GM23338 (cell line): ENCODE results near the gene BBOX1. TPM values are rescaled to one million over a fixed set of nuclear protein-coding genes. Genes with fewer than 3 reads are reported as not detected.
"Not testable (repeated sequence)": the region's sequence is repeated elsewhere in the genome, so short reads cannot be mapped to it uniquely, and the experiment has no call there.

Experiments used
- ATAC-seq: fragments of 200-7000 bp; cut with Tn5 transposase; 3 replicates; pipeline ENCODE4 v1.9.1; 2020
- DNase-seq: peaks from one replicate; pipeline ENCODE4 v3.0.0-alpha.2; 2015; ENCODE audit warnings: low spot score
- H2AFZ ChIP-seq: fragments of 200-600 bp; sonication (generic); 2 replicates; pipeline ENCODE4 v1.8.0; 2016; ENCODE audit warnings: antibody characterized with exemption, mild to moderate bottlenecking, moderate library complexity
- H3F3A ChIP-seq: fragments of 200-600 bp; sonication (generic); replicated peaks from 2 replicates; pipeline ENCODE4 v1.8.0; 2017; ENCODE audit warnings: antibody characterized with exemption, mixed run types, low read depth
- H3K27ac ChIP-seq: fragments of 200-600 bp; sonication (generic); 2 replicates; pipeline ENCODE4 v1.6.1; 2016; ENCODE audit warnings: low read depth
- H3K27me3 ChIP-seq: fragments of 200-600 bp; sonication (generic); 2 replicates; pipeline ENCODE4 v1.8.0; 2016; ENCODE audit warnings: mild to moderate bottlenecking, mixed run types, moderate library complexity; ENCODE audit not compliant: insufficient read depth
- H3K36me3 ChIP-seq: fragments of 200-600 bp; sonication (generic); 2 replicates; pipeline ENCODE4 v1.8.0; 2016; ENCODE audit warnings: mild to moderate bottlenecking; ENCODE audit not compliant: insufficient read depth
- H3K4me1 ChIP-seq: fragments of 200-600 bp; sonication (generic); 2 replicates; pipeline ENCODE4 v1.8.0; 2016; ENCODE audit warnings: mild to moderate bottlenecking, moderate library complexity; ENCODE audit not compliant: insufficient read depth
- H3K4me2 ChIP-seq: fragments of 200-600 bp; sonication (generic); 2 replicates; pipeline ENCODE4 v1.7.1; 2017; ENCODE audit warnings: mixed run types
- H3K4me3 ChIP-seq: fragments of 200-600 bp; sonication (generic); 2 replicates; pipeline ENCODE4 v1.6.1; 2016; ENCODE audit warnings: mixed run types
- H3K79me2 ChIP-seq: fragments of 200-600 bp; sonication (generic); replicated peaks from 2 replicates; pipeline ENCODE4 v1.8.0; 2017; ENCODE audit warnings: mild to moderate bottlenecking; ENCODE audit not compliant: insufficient read depth
- H3K9me2 ChIP-seq: fragments of 200-600 bp; sonication (generic); 2 replicates; pipeline ENCODE4 v1.8.0; 2017; ENCODE audit not compliant: insufficient read depth
- H4K20me1 ChIP-seq: fragments of 200-600 bp; sonication (generic); replicated peaks from 2 replicates; pipeline ENCODE4 v1.8.0; 2017; ENCODE audit warnings: mild to moderate bottlenecking; ENCODE audit not compliant: insufficient read depth
- H3K27ac Mint-ChIP-seq: 2 replicates; pipeline ENCODE4 v1.8.0; 2020; ENCODE audit warnings: inconsistent platforms, mild to moderate bottlenecking, moderate library complexity, mixed read lengths
- H3K27me3 Mint-ChIP-seq: 3 replicates; pipeline ENCODE4 v1.8.0; 2022; ENCODE audit warnings: low read depth, mild to moderate bottlenecking, moderate library complexity, mixed read lengths, inconsistent platforms; ENCODE audit not compliant: insufficient read depth, poor library complexity
- H3K36me3 Mint-ChIP-seq: 3 replicates; pipeline ENCODE4 v1.8.0; 2021; ENCODE audit warnings: low read depth, mild to moderate bottlenecking, inconsistent platforms, moderate library complexity, mixed read lengths
- H3K4me1 Mint-ChIP-seq: 3 replicates; pipeline ENCODE4 v1.8.0; 2020; ENCODE audit warnings: mild to moderate bottlenecking, inconsistent platforms, mixed read lengths
- H3K4me3 Mint-ChIP-seq: 3 replicates; pipeline ENCODE4 v1.8.0; 2021; ENCODE audit warnings: moderate library complexity, mild to moderate bottlenecking, inconsistent platforms, mixed read lengths
- H3K9me3 Mint-ChIP-seq: 3 replicates; pipeline ENCODE4 v1.8.0; 2020; ENCODE audit warnings: moderate library complexity, mild to moderate bottlenecking, inconsistent platforms, mixed read lengths
- CREB1 ChIP-seq: fragments of 250-450 bp; sonication (Bioruptor Pico); IDR thresholded peaks from 2 replicates; pipeline ENCODE4 v1.5.0; 2020; ENCODE audit warnings: low read depth, mild to moderate bottlenecking, moderate library complexity
- EZH2 ChIP-seq: fragments of 200-600 bp; sonication (generic); IDR thresholded peaks from one replicate; pipeline ENCODE4 v1.8.0; 2017; ENCODE audit warnings: antibody characterized with exemption, mild to moderate bottlenecking, low read depth; ENCODE audit not compliant: unreplicated experiment
- EZH2phosphoT487 ChIP-seq: fragments of 200-600 bp; sonication (generic); IDR thresholded peaks from one replicate; pipeline ENCODE4 v1.8.1; 2018; ENCODE audit warnings: antibody characterized with exemption; ENCODE audit not compliant: unreplicated experiment
- JUNB ChIP-seq: IDR thresholded peaks from one replicate; pipeline ENCODE4 v1.6.1; 2016; ENCODE audit warnings: antibody characterized with exemption; ENCODE audit not compliant: unreplicated experiment
- NANOG ChIP-seq: IDR thresholded peaks from 2 replicates; pipeline ENCODE4 v1.6.1; 2016; ENCODE audit warnings: antibody characterized with exemption, borderline replicate concordance
- POLR2AphosphoS5 ChIP-seq: IDR thresholded peaks from 2 replicates; pipeline ENCODE4 v1.6.1; 2016; ENCODE audit warnings: antibody characterized with exemption, low read depth
- STAT1 ChIP-seq: IDR thresholded peaks from one replicate; pipeline ENCODE4 v1.6.1; 2016; ENCODE audit warnings: antibody characterized with exemption; ENCODE audit not compliant: unreplicated experiment
- ZNF114 ChIP-seq: fragments of 250-450 bp; sonication (Bioruptor Pico); IDR thresholded peaks from 2 replicates; pipeline ENCODE4 v1.5.0; 2020; ENCODE audit warnings: mild to moderate bottlenecking, moderate library complexity
- ZNF331 ChIP-seq: fragments of 250-450 bp; sonication (Bioruptor Pico); IDR thresholded peaks from 2 replicates; pipeline ENCODE4 v1.5.0; 2020; ENCODE audit warnings: low read depth, mild to moderate bottlenecking, moderate library complexity
- polyA plus RNA-seq: library from polyadenylated mRNA; unstranded; fragments of >200 nt; fragmentation: Nextera tagmentation; extraction: Ambion mirVana; gene quantifications from 2 replicates; pipeline ENCODE4 v1.2.1, GENCODE V29; 2016
- total RNA-seq: library from RNA; depleted of rRNA; stranded (reverse); fragments of >200 nt; shearing (Covaris generic); gene quantifications from 2 replicates; pipeline ENCODE4 v1.2.3, GENCODE V29; 2014
- TF ChIP-seq, protein P1 (sequence below): fragments of 250-450 bp; sonication (Bioruptor Pico); IDR thresholded peaks from 2 replicates; pipeline ENCODE4 v1.5.0; 2020; ENCODE audit warnings: mild to moderate bottlenecking, moderate library complexity
- TF ChIP-seq, protein P2 (sequence below), 2 experiments: fragments of 200-600 bp in 1 of 2; sonication (generic) in 1 of 2; conservative IDR thresholded peaks; 2 replicates each; pipeline versions ENCODE4 v1.5.1 to v1.6.1; 2016 to 2017; ENCODE audit warnings: antibody characterized with exemption in 2 of 2, low read depth in 2 of 2, mild to moderate bottlenecking in 2 of 2, moderate library complexity in 1 of 2

Gene BBOX1
- total and polyA plus RNA-seq, 2 experiments from 2014 or later = not detected

DNA sequence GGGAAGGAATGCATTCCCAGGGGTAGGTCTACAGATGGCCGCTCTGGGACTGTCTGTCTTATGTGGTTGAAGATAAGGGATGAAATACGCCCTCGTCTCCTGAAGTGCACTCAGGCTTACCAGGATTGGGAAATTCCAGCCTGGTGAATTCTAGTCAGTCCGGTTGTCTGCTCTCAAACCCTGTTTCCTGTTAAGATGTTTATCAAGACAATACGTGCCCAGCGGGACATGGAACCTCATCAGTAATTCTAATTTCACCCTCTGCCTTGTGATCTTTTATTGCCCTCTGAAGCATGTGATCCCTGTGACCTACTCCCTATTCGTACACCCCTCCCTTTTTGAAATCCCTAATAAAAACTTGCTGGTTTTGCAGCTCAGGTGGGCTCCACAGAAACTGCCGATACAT is 95.3 kb downstream of the BBOX1 start:
- not testable (repeated sequence) for H3K4me1 Mint-ChIP-seq, H3F3A ChIP-seq, H4K20me1 ChIP-seq, H3K79me2 ChIP-seq, H2AFZ ChIP-seq, H3K27me3 ChIP-seq, ATAC-seq, H3K27me3 Mint-ChIP-seq, H3K27ac ChIP-seq, H3K36me3 ChIP-seq, H3K4me3 Mint-ChIP-seq, H3K27ac Mint-ChIP-seq, H3K4me3 ChIP-seq, H3K4me2 ChIP-seq, H3K4me1 ChIP-seq
- H3K9me2 ChIP-seq = peaks cover 18% of the 10 kb centered on the region
- 0 out of 2 replicates have a peak, but pooled peaks have one; percentile 26 for TF ChIP-seq ZNF331 (CRISPR knock-in tag)
- Mint-ChIP-seq H3K36me3 (peaks cover 26% of the 10 kb centered on the region; the same call in 2 of the 3 replicates), H3K9me3 (peaks cover 32% of the 10 kb centered on the region)
- DNase-seq = peak; percentile 32

DNA sequence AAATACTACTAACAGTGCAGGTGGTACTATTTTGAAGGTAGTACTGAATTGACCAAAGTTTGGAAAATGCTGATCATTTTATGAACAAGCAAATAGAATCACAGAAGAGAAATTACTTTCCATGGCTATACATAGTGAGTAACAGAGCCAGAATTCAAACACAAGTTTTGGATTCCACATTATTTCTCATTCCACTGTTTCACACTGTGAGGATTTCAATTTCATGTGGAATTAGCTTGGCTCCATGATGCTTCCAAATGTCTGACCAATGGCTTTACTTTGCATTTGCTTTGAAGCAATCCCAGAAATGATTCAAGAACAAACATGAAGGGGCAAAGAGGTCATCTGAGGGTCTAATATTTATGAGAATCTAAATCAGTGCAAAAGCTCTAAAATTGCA is 98.1 kb downstream of the BBOX1 start:
- H3K27ac ChIP-seq = no peak overlapping the region
- no peaks in the 10 kb centered on the region for H3K4me1 Mint-ChIP-seq
- no peaks in the 10 kb centered on the region for H3K36me3 ChIP-seq
- H2AFZ ChIP-seq = no peak overlapping the region
- H3K27me3 Mint-ChIP-seq = no peaks in the 10 kb centered on the region
- H3K79me2 ChIP-seq = no peaks in the 10 kb centered on the region
- DNase-seq = no peak
- H3K36me3 Mint-ChIP-seq = peaks cover 30% of the 10 kb centered on the region; the same call in 2 of the 3 replicates
- 0 out of 2 replicates have a peak, but pooled peaks cover 4% of the 10 kb centered on the region for H3K9me2 ChIP-seq
- no peak overlapping the region for H3K27ac Mint-ChIP-seq
- H3K4me2 ChIP-seq = no peak overlapping the region
- H4K20me1 ChIP-seq = no peaks in the 10 kb centered on the region
- H3F3A ChIP-seq = no peaks in the 10 kb centered on the region
- H3K4me3 ChIP-seq = no peak overlapping the region
- no peak for ATAC-seq
- H3K4me1 ChIP-seq = no peaks in the 10 kb centered on the region
- H3K27me3 ChIP-seq = no peaks in the 10 kb centered on the region
- H3K9me3 Mint-ChIP-seq = peaks cover 41% of the 10 kb centered on the region
- no peak overlapping the region for H3K4me3 Mint-ChIP-seq
- TF ChIP-seq, protein P1, sequence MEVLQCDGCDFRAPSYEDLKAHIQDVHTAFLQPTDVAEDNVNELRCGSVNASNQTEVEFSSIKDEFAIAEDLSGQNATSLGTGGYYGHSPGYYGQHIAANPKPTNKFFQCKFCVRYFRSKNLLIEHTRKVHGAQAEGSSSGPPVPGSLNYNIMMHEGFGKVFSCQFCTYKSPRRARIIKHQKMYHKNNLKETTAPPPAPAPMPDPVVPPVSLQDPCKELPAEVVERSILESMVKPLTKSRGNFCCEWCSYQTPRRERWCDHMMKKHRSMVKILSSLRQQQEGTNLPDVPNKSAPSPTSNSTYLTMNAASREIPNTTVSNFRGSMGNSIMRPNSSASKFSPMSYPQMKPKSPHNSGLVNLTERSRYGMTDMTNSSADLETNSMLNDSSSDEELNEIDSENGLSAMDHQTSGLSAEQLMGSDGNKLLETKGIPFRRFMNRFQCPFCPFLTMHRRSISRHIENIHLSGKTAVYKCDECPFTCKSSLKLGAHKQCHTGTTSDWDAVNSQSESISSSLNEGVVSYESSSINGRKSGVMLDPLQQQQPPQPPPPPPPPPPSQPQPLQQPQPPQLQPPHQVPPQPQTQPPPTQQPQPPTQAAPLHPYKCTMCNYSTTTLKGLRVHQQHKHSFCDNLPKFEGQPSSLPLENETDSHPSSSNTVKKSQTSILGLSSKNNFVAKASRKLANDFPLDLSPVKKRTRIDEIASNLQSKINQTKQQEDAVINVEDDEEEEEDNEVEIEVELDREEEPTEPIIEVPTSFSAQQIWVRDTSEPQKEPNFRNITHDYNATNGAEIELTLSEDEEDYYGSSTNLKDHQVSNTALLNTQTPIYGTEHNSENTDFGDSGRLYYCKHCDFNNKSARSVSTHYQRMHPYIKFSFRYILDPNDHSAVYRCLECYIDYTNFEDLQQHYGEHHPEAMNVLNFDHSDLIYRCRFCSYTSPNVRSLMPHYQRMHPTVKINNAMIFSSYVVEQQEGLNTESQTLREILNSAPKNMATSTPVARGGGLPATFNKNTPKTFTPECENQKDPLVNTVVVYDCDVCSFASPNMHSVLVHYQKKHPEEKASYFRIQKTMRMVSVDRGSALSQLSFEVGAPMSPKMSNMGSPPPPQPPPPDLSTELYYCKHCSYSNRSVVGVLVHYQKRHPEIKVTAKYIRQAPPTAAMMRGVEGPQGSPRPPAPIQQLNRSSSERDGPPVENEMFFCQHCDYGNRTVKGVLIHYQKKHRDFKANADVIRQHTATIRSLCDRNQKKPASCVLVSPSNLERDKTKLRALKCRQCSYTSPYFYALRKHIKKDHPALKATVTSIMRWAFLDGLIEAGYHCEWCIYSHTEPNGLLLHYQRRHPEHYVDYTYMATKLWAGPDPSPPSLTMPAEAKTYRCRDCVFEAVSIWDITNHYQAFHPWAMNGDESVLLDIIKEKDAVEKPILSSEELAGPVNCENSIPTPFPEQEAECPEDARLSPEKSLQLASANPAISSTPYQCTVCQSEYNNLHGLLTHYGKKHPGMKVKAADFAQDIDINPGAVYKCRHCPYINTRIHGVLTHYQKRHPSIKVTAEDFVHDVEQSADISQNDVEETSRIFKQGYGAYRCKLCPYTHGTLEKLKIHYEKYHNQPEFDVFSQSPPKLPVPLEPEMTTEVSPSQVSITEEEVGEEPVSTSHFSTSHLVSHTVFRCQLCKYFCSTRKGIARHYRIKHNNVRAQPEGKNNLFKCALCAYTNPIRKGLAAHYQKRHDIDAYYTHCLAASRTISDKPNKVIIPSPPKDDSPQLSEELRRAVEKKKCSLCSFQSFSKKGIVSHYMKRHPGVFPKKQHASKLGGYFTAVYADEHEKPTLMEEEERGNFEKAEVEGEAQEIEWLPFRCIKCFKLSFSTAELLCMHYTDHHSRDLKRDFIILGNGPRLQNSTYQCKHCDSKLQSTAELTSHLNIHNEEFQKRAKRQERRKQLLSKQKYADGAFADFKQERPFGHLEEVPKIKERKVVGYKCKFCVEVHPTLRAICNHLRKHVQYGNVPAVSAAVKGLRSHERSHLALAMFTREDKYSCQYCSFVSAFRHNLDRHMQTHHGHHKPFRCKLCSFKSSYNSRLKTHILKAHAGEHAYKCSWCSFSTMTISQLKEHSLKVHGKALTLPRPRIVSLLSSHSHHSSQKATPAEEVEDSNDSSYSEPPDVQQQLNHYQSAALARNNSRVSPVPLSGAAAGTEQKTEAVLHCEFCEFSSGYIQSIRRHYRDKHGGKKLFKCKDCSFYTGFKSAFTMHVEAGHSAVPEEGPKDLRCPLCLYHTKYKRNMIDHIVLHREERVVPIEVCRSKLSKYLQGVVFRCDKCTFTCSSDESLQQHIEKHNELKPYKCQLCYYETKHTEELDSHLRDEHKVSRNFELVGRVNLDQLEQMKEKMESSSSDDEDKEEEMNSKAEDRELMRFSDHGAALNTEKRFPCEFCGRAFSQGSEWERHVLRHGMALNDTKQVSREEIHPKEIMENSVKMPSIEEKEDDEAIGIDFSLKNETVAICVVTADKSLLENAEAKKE (CRISPR knock-in tag) = no peak
- TF ChIP-seq EZH2 = no peak
- no peak for TF ChIP-seq NANOG
- TF ChIP-seq STAT1 = no peak
- no peak for TF ChIP-seq ZNF114 (CRISPR knock-in tag)
- TF ChIP-seq ZNF331 (CRISPR knock-in tag) = no peak
- TF ChIP-seq CREB1 = no peak
- TF ChIP-seq POLR2AphosphoS5 = no peak
- TF ChIP-seq EZH2phosphoT487 = no peak
- TF ChIP-seq, protein P2, sequence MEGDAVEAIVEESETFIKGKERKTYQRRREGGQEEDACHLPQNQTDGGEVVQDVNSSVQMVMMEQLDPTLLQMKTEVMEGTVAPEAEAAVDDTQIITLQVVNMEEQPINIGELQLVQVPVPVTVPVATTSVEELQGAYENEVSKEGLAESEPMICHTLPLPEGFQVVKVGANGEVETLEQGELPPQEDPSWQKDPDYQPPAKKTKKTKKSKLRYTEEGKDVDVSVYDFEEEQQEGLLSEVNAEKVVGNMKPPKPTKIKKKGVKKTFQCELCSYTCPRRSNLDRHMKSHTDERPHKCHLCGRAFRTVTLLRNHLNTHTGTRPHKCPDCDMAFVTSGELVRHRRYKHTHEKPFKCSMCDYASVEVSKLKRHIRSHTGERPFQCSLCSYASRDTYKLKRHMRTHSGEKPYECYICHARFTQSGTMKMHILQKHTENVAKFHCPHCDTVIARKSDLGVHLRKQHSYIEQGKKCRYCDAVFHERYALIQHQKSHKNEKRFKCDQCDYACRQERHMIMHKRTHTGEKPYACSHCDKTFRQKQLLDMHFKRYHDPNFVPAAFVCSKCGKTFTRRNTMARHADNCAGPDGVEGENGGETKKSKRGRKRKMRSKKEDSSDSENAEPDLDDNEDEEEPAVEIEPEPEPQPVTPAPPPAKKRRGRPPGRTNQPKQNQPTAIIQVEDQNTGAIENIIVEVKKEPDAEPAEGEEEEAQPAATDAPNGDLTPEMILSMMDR (conservative IDR thresholded peaks at IDR 0.05; ENCODE audit: low read depth in 2 of 2) = no peak
- TF ChIP-seq JUNB = no peak
